ACC112 (cell line): ENCODE results near the gene SH2D3A.

Source experiments
- H2AFZ ChIP-seq: fragments of 200-600 bp; sonication (generic); one replicate; pipeline ENCODE4 v1.6.0; 2017; ENCODE audit warnings: antibody characterized with exemption, low read length; ENCODE audit not compliant: unreplicated experiment
- H3K27ac ChIP-seq: fragments of 200-600 bp; sonication (generic); 2 replicates; pipeline ENCODE4 v1.5.1; 2014; ENCODE audit warnings: low read depth, mild to moderate bottlenecking, antibody characterized with exemption, low read length, moderate library complexity
- H3K27me3 ChIP-seq: fragments of 200-600 bp; sonication (generic); 2 replicates; pipeline ENCODE4 v1.6.1; 2014; ENCODE audit warnings: mild to moderate bottlenecking, antibody characterized with exemption, low read length, moderate library complexity, mixed read lengths; ENCODE audit not compliant: insufficient read depth
- H3K36me3 ChIP-seq: fragments of 200-600 bp; sonication (generic); 2 replicates; pipeline ENCODE4 v1.6.1; 2016; ENCODE audit warnings: mild to moderate bottlenecking, antibody characterized with exemption, low read length, moderate library complexity, mixed read lengths; ENCODE audit not compliant: insufficient read depth
- H3K4me1 ChIP-seq: fragments of 200-600 bp; sonication (generic); one replicate; pipeline ENCODE4 v1.6.1; 2016; ENCODE audit warnings: low read length, mixed read lengths; ENCODE audit not compliant: insufficient read depth, unreplicated experiment, control insufficient read depth
- H3K4me3 ChIP-seq: fragments of 200-600 bp; sonication (generic); 2 replicates; pipeline ENCODE4 v1.5.1; 2014; ENCODE audit warnings: mild to moderate bottlenecking, low read depth, low read length
- H3K79me2 ChIP-seq: fragments of 200-600 bp; sonication (generic); one replicate; pipeline ENCODE4 v1.6.0; 2016; ENCODE audit warnings: low read length; ENCODE audit not compliant: control insufficient read depth, unreplicated experiment, insufficient read depth

Gene SH2D3A

GRCh38 chr19:6720369-6721137, 46.7 kb downstream of the SH2D3A start, which contains the start of gene C3:
Gene C3 (minus strand): TSS chr19:6720650. CDS start chr19:6720589, 61 bp downstream.
- Histone ChIP-seq H2AFZ (no peak within 1 kb of the TSS), H3K27ac (peak within 1 kb of the TSS; percentile 34; the same call in 1 of the 2 replicates), H3K4me3 (peak within 1 kb of the TSS; percentile 77)

DNA sequence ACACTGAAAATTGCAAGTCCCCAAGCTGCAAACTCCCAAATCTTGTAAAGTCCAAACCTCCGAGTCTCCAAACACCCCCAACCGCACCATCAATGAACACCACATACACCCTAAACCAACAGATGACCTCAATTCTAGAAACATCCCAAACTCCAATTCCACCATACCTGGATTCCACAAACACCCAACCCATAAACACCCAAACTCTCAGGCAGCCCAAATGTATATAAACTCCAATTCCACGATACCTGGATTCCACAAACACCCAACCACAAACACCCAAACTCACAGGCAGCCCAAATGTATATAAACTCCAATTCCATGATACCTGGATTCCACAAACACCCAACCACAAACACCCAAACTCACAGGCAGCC, 47.3 kb downstream of the SH2D3A start:
- H3K27me3 ChIP-seq = no peaks in the 10 kb centered on the region
- H3K36me3 ChIP-seq = peaks cover 14% of the 10 kb centered on the region; the same call in 1 of the 2 replicates
- H3K79me2 ChIP-seq = no peaks in the 10 kb centered on the region
- peaks cover 20% of the 10 kb centered on the region for H3K4me1 ChIP-seq
- no peak overlapping the region for H3K27ac ChIP-seq
- no peak overlapping the region for H2AFZ ChIP-seq
- H3K4me3 ChIP-seq = peak overlapping the region; percentile 77

More at GRCh38 chr19:6720369-6721137, 46.7 kb downstream of the SH2D3A start, which contains the start of gene C3:
- peaks cover 14% of the 10 kb centered on the region; the same call in 1 of the 2 replicates for H3K36me3 ChIP-seq
- peaks cover 20% of the 10 kb centered on the region for H3K4me1 ChIP-seq
- H3K79me2 ChIP-seq = no peaks in the 10 kb centered on the region
- no peaks in the 10 kb centered on the region for H3K27me3 ChIP-seq

- H3K36me3 ChIP-seq = peaks cover 14% of the 10 kb centered on the region; the same call in 1 of the 2 replicates
- H3K79me2 ChIP-seq = no peaks in the 10 kb centered on the region
- no peak overlapping the region for H3K27ac ChIP-seq
- no peaks in the 10 kb centered on the region for H3K27me3 ChIP-seq
- H2AFZ ChIP-seq = no peak overlapping the region
- H3K4me3 ChIP-seq = peak overlapping the region; percentile 77
- H3K4me1 ChIP-seq = peaks cover 20% of the 10 kb centered on the region
These were observed 47.7 kb downstream of the SH2D3A start for GRCh38 chr19:6719540-6719861.

DNA sequence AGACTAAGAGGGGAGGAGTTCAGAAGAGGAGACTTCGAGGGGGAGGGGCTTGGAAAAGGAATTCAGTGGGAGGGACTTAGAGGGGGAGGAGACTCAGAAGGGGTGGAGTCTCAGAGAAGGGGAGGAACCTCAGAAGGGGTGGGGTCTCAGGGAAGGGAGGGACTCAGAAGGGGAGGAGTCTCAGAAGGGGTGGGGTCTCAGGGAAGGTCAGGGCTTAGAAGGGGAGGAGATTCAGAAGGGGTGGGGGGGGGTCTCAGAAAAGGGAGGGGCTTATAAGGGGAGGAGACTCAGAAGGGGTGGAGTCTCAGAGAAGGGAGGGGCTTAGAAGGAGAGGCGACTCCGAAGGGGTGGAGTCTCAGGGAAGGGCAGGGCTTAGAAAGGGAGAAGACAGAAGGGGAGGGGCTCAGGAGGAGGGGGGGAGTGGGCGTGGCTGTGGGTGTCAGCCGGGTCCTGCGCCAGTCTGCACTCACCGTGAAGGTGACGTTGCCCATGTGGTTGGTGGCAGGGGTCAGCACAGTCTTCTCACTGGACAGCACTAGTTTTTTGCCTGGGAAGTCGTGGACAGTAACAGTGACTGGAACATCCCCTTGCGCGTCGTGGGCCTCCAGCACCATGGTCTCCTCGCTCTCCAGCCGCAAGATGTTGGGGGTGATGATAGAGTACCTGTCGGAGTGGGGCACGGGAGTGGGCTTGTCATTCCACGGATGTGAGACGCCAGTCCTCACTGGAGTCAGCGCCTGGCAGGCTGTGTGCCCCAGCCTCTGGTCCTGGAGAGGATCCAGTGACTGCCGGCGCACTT, 48.3 kb downstream of the SH2D3A start:
- Histone ChIP-seq H3K27ac (no peak overlapping the region), H3K27me3 (no peaks in the 10 kb centered on the region), H3K4me1 (peaks cover 20% of the 10 kb centered on the region), H3K4me3 (peak overlapping the region; percentile 77), H2AFZ (no peak overlapping the region), H3K36me3 (peaks cover 14% of the 10 kb centered on the region; the same call in 1 of the 2 replicates), H3K79me2 (no peaks in the 10 kb centered on the region)

DNA sequence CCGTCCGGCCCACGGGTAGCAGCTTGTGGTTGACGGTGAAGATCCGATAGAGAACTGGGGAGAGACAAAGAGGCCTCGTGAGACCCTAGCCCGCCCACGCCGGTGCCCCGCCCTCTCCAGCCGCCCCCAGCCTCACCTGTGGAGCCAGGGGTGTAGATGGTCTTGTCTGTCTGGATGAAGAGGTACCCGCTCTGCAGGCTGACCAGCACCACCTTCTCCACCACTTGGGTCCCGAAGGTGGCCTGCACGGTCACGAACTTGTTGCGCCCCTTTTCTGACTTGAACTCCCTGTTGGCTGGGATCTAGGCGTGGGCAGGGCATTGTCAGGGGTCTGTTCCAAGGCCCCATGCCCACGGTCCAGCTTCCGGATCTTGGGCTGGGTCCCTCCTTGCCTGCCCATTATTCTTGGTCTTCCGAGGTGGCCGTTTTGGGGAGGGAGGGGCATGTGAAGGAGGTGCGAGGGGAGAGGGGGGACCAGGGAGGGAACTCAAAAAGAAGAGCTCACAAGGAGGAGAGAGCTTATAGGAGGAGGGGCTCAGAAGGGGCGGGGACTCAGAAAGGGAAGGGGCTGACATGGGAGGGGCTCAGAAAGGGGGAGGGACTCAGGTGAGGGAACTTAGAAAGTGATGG, 49.0 kb downstream of the SH2D3A start:
- Histone ChIP-seq H3K4me1 (peaks cover 20% of the 10 kb centered on the region), H3K27me3 (no peaks in the 10 kb centered on the region), H3K36me3 (peaks cover 14% of the 10 kb centered on the region; the same call in 1 of the 2 replicates), H2AFZ (no peak overlapping the region), H3K79me2 (no peaks in the 10 kb centered on the region), H3K27ac (no peak overlapping the region), H3K4me3 (peak overlapping the region; percentile 21; the same call in 1 of the 2 replicates)

GRCh38 chr19:6717441-6717971, 49.7 kb downstream of the SH2D3A start:
- no peak overlapping the region for H3K4me3 ChIP-seq
- H2AFZ ChIP-seq = no peak overlapping the region

DNA sequence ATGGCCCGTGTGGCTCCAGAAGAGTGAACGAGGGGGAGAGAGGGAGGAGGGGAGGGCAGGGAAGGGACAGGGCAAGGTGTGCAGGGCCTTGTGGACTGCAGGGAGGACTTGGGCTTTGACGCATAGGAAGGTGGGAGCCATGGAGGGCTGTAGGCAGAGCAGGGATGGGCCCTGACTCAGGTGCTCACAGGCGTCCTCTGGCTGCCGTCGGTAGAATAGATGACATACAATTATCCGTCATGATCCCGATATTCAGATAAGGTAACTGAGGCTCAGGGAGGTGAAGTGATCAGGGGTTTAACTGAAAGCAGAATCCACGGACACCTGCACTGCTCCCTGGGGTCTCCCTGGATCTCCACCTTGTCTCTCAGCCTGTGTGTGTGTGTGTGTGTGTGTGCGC, 50.2 kb downstream of the SH2D3A start:
- Histone ChIP-seq H3K27ac (no peak overlapping the region), H3K4me3 (no peak overlapping the region), H3K36me3 (peaks cover 14% of the 10 kb centered on the region; the same call in 1 of the 2 replicates), H3K27me3 (no peaks in the 10 kb centered on the region), H2AFZ (no peak overlapping the region), H3K79me2 (no peaks in the 10 kb centered on the region), H3K4me1 (peaks cover 12% of the 10 kb centered on the region)

More at GRCh38 chr19:6717441-6717971, 49.7 kb downstream of the SH2D3A start:
- Histone ChIP-seq H3K36me3 (peaks cover 14% of the 10 kb centered on the region; the same call in 1 of the 2 replicates), H3K4me1 (peaks cover 14% of the 10 kb centered on the region), H3K27ac (no peak overlapping the region), H3K27me3 (no peaks in the 10 kb centered on the region), H3K79me2 (no peaks in the 10 kb centered on the region)

GRCh38 chr19:6716610-6716970, 50.6 kb downstream of the SH2D3A start:
- Histone ChIP-seq H3K27ac (no peak overlapping the region), H3K79me2 (no peaks in the 10 kb centered on the region), H2AFZ (no peak overlapping the region), H3K4me3 (no peak overlapping the region), H3K4me1 (peaks cover 10% of the 10 kb centered on the region), H3K27me3 (no peaks in the 10 kb centered on the region), H3K36me3 (peaks cover 14% of the 10 kb centered on the region; the same call in 1 of the 2 replicates)

- peaks cover 14% of the 10 kb centered on the region; the same call in 1 of the 2 replicates for H3K36me3 ChIP-seq
These were observed 52.3 kb downstream of the SH2D3A start for GRCh38 chr19:6714749-6715555.

More at GRCh38 chr19:6714749-6715555, 52.3 kb downstream of the SH2D3A start:
- Histone ChIP-seq H2AFZ (no peak overlapping the region), H3K4me1 (no peaks in the 10 kb centered on the region), H3K79me2 (no peaks in the 10 kb centered on the region), H3K4me3 (no peak overlapping the region), H3K27ac (no peak overlapping the region), H3K27me3 (no peaks in the 10 kb centered on the region)
